GM12878 (cell line): ENCODE data around the gene ATXN2. TPM values are rescaled to one million over a fixed set of nuclear protein-coding genes. Genes with fewer than 3 reads are reported as not detected.

Experiments
- ATAC-seq: fragments of 200-7000 bp; cut with Tn5 transposase; 3 replicates; pipeline ENCODE4 v1.9.1; 2020; ENCODE audit warnings: mild to moderate bottlenecking, moderate library complexity
- BruUV-seq: library from RNA; stranded (reverse); fragments of 400-500 nt; replicated peaks from 2 replicates; lab custom pipeline; 2021; lab: Mats Ljungman, UMichigan
- CTCF ChIA-PET: fragments of 300-600 bp; sonication (Branson Sonifier 250); formaldehyde crosslinking; extraction: SDS; loops from one replicate; lab custom pipeline; 2021; ENCODE audit warnings: inconsistent platforms; lab: Yijun Ruan, JAX
- POLR2A ChIA-PET: fragments of 350-600 bp; formaldehyde crosslinking; extraction: SDS; loops from one replicate; lab custom pipeline; 2021; ENCODE audit warnings: inconsistent platforms; lab: Charles Lee
- RAD21 ChIA-PET: fragments of 300-600 bp; sonication (Branson Sonifier 250); formaldehyde crosslinking; loops from one replicate; lab custom pipeline; 2023; ENCODE audit warnings: antibody characterized with exemption; ENCODE audit not compliant: unreplicated experiment; lab: Charles Lee
- SMC1A ChIA-PET: fragments of 300-600 bp; sonication (Branson Sonifier 250); formaldehyde crosslinking; loops from one replicate; lab custom pipeline; 2023; ENCODE audit not compliant: unreplicated experiment, uncharacterized antibody; lab: Charles Lee
- DNase-seq: peaks from one replicate; pipeline ENCODE4 v3.0.0-alpha.2; 2011; ENCODE audit warnings: low read depth, low spot score
- FAIRE-seq: peaks from 3 replicates; lab custom pipeline; 2011; peaks lifted over from hg19 to GRCh38; lab: Jason Lieb, UNC
- H2AFZ ChIP-seq: 2 replicates; pipeline ENCODE4 v1.6.0; 2011; ENCODE audit warnings: low read depth, low read length, control low read depth; ENCODE audit not compliant: control insufficient read depth
- H3K27ac ChIP-seq: 2 replicates; pipeline ENCODE4 v1.5.1; 2011; ENCODE audit warnings: control low read depth; ENCODE audit not compliant: control insufficient read depth, insufficient read depth
- H3K27me3 ChIP-seq, 2 experiments: replicated peaks in 1 of 2; 2 replicates each; pipeline versions ENCODE4 v1.6.0 to v1.6.1; 2011; ENCODE audit warnings: low read length in 1 of 2; ENCODE audit not compliant: control insufficient read depth in 2 of 2, insufficient read depth in 2 of 2
- H3K36me3 ChIP-seq, 2 experiments: 2 replicates each; pipeline ENCODE4 v1.5.1; 2011; ENCODE audit warnings: low read length in 1 of 2; ENCODE audit not compliant: control insufficient read depth in 2 of 2, insufficient read depth in 2 of 2
- H3K4me1 ChIP-seq: 2 replicates; pipeline ENCODE4 v1.6.1; 2011; ENCODE audit warnings: mild to moderate bottlenecking, low read length, moderate library complexity, mixed read lengths; ENCODE audit not compliant: control insufficient read depth, insufficient read depth
- H3K4me2 ChIP-seq: 2 replicates; pipeline ENCODE4 v1.6.0; 2011; ENCODE audit warnings: control low read depth; ENCODE audit not compliant: control insufficient read depth, insufficient read depth
- H3K4me3 ChIP-seq: fragments of 200-600 bp; sonication (generic); 2 replicates; pipeline ENCODE4 v1.5.1; 2016
- H3K79me2 ChIP-seq: 2 replicates; pipeline ENCODE4 v1.6.0; 2011; ENCODE audit warnings: low read length; ENCODE audit not compliant: control insufficient read depth, insufficient read depth
- H3K9ac ChIP-seq: 2 replicates; pipeline ENCODE4 v1.8.0; 2011; ENCODE audit warnings: low read length, control low read depth, mixed read lengths; ENCODE audit not compliant: control insufficient read depth, insufficient read depth
- H3K9me3 ChIP-seq: replicated peaks from 3 replicates; pipeline ENCODE4 v1.5.1; 2011; ENCODE audit warnings: mild to moderate bottlenecking, low read length; ENCODE audit not compliant: control insufficient read depth, insufficient read depth
- H4K20me1 ChIP-seq: 2 replicates; pipeline ENCODE4 v1.6.0; 2011; ENCODE audit not compliant: control insufficient read depth, insufficient read depth
- WGBS: methylation state at CpG from one replicate; pipeline ENCODE4 v1.1.6; 2016; ENCODE audit warnings: low lambda C conversion rate; ENCODE audit not compliant: insufficient replicate concordance, insufficient coverage; ENCODE audit errors: missing lambda C conversion rate; 5-methylcytosine and 5-hydroxymethylcytosine counted together
- in situ Hi-C: fragments of 300-500 bp; cut with MboI; formaldehyde crosslinking; loops from 9 replicates; pipeline ENCODE4 v1.14.3; 2018; ENCODE audit warnings: mixed read lengths
- intact Hi-C: fragments of 100-400 bp; cut with micrococcal nuclease; formaldehyde crosslinking; loops from one replicate; pipeline ENCODE4 v1.14.2; 2022; ENCODE audit not compliant: unreplicated experiment
- polyA plus RNA-seq, 11 experiments: library from polyadenylated mRNA; depleted of rRNA in 4 of 11; unstranded in 6 of 11; stranded (reverse) in 5 of 11; fragments of >200 nt; fragmentation: Nextera tagmentation in 4 of 11; fragmentation: Illumina TruSeq in 1 of 11; extraction: Ambion mirVana in 4 of 11; extraction: Trizol in 1 of 11; gene quantifications; 1 replicate in 1 of 11; 2 replicates in 10 of 11; pipeline versions ENCODE4 v1.2.1 to v1.2.3, GENCODE V29; 2011 to 2016; ENCODE audit warnings: inconsistent platforms in 2 of 11, missing spikeins in 2 of 11, low read depth in 1 of 11
- total RNA-seq, 4 experiments: library from RNA; depleted of rRNA in 3 of 4; stranded (reverse); fragments of >200 nt in 3 of 4; fragmentation: Illumina TruSeq in 1 of 4; extraction: Trizol in 1 of 4; gene quantifications; 2 replicates each; pipeline versions ENCODE4 v1.2.1 to v1.2.3, GENCODE V29; 2013 to 2021
- TF ChIP-seq, protein P1 (sequence below): fragments of 450-650 bp; formaldehyde crosslinking; IDR thresholded peaks from 2 replicates; pipeline ENCODE4 v1.4.0; 2022; ENCODE audit warnings: mild to moderate bottlenecking, moderate library complexity
- TF ChIP-seq, protein P2 (sequence below): fragments of 450-650 bp; IDR thresholded peaks from 2 replicates; pipeline ENCODE4 v1.6.1; 2014; ENCODE audit warnings: mild to moderate bottlenecking

Gene ATXN2
- total and polyA plus RNA-seq, 10 of the 15 experiments (the other 5 are each of a cell fraction or from before 2014, with no cell fraction given), result 8.8 to 31.5 (median 19.0) TPM

DNA sequence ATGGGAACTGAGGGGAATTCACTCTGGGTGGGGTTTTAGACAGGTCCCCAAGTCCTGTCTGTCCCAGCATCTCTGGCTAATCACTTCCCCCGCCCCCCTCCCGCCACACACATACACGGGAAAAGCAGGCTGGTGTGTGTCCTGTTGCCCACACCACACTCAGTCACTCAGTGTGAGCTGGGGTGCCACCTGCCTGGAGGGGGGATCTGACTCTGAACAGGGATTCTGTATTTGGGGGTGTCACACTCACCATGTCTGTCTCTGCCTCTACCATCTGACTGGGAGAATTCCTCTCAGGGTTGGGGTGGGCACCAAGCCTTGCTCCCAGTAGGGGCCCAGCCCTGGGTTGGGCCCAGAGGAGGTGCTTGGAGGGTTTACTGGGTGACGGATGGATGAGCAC lies 162.3 kb downstream of the ATXN2 start:
- peaks cover 93% of the 10 kb centered on the region for H3K79me2 ChIP-seq
- FAIRE-seq, result no peak
- POLR2A ChIA-PET, result no interaction called here

More for the DNA sequence above, 162.3 kb downstream of the ATXN2 start:
- H4K20me1 ChIP-seq, result no peaks in the 10 kb centered on the region; the same call in 1 of the 2 replicates
- TF ChIP-seq, protein P1, sequence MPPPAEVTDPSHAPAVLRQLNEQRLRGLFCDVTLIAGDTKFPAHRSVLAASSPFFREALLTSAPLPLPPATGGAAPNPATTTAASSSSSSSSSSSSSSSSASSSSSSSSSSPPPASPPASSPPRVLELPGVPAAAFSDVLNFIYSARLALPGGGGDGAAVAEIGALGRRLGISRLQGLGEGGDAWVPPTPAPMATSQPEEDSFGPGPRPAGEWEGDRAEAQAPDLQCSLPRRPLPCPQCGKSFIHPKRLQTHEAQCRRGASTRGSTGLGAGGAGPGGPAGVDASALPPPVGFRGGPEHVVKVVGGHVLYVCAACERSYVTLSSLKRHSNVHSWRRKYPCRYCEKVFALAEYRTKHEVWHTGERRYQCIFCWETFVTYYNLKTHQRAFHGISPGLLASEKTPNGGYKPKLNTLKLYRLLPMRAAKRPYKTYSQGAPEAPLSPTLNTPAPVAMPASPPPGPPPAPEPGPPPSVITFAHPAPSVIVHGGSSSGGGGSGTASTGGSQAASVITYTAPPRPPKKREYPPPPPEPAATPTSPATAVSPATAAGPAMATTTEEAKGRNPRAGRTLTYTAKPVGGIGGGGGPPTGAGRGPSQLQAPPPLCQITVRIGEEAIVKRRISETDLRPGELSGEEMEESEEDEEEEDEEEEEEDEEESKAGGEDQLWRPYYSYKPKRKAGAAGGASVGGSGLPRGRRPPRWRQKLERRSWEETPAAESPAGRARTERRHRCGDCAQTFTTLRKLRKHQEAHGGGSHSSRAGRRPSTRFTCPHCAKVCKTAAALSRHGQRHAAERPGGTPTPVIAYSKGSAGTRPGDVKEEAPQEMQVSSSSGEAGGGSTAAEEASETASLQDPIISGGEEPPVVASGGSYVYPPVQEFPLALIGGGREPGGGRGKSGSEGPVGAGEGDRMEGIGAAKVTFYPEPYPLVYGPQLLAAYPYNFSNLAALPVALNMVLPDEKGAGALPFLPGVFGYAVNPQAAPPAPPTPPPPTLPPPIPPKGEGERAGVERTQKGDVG (CRISPR knock-in tag), result no peak
- TF ChIP-seq, protein P2, sequence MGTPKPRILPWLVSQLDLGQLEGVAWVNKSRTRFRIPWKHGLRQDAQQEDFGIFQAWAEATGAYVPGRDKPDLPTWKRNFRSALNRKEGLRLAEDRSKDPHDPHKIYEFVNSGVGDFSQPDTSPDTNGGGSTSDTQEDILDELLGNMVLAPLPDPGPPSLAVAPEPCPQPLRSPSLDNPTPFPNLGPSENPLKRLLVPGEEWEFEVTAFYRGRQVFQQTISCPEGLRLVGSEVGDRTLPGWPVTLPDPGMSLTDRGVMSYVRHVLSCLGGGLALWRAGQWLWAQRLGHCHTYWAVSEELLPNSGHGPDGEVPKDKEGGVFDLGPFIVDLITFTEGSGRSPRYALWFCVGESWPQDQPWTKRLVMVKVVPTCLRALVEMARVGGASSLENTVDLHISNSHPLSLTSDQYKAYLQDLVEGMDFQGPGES, result no peak
- no TSS peak for BruUV-seq
- in situ Hi-C loops (loop anchor here (25.0 kb wide), 1 partner anchor 1775 kb away; the partner anchor contains the start of gene TPCN1), intact Hi-C loops (no loop called here)
- ChIA-PET CTCF (interaction anchor here (3.6 kb wide), 1 partner anchor 14 kb away, joined by 21 read pairs; no protein-coding TSS in a partner anchor), RAD21 (interaction anchor here (2.1 to 22.6 kb wide), 2 partner anchors 15 to 32 kb away, joined by 5 to 804 read pairs; partner anchors contain the start of gene SH2B3), SMC1A (interaction anchor here (0.6 to 1.1 kb wide), 3 partner anchors 15 to 389 kb away, joined by 3 to 5 read pairs (median 3); no protein-coding TSS in a partner anchor)
- H3K4me1 ChIP-seq, result peaks cover 93% of the 10 kb centered on the region
- no peak overlapping the region for H3K4me2 ChIP-seq
- WGBS, result 61% methylated on average over 3 of the region's 4 CpGs
- no peak overlapping the region for H3K4me3 ChIP-seq
- H3K9ac ChIP-seq, result no peak overlapping the region; the same call in 1 of the 2 replicates
- peak overlapping the region; percentile 30 for H3K27ac ChIP-seq
- H3K27me3 ChIP-seq, result no peaks in the 10 kb centered on the region
- H3K9me3 ChIP-seq, result no peaks in the 10 kb centered on the region
- DNase-seq (no peak), ATAC-seq (no peak)
- peaks cover 20 to 23% of the 10 kb centered on the region in 2 experiments for H3K36me3 ChIP-seq
- no peak overlapping the region for H2AFZ ChIP-seq
